ENCODE results near the gene MCF2L2.

The MCF2L2 gene

GRCh38 chr3:183308751-183309150, 119.7 kb downstream of the MCF2L2 start:
- TF ChIP-seq CTCF (IDR thresholded peaks at IDR 0.05; ENCODE audit: low read depth, low read length, missing control alignments), result no peak
- no peak for DNase-seq
- in situ Hi-C loops (cut with HindIII; ENCODE audit: low pct_ligation_motif_present, low sequenced_read_pairs), result no loop called here
- Histone ChIP-seq H3K27me3 (replicated peaks) (no peaks in the 10 kb centered on the region), H3K36me3 (replicated peaks) (no peaks in the 10 kb centered on the region), H3K27ac (no peak overlapping the region), H3K4me3 (ENCODE audit: low read depth, low read length) (no peak overlapping the region)

- Histone ChIP-seq H3K27ac (no peak overlapping the region), H3K4me3 (ENCODE audit: low read depth, low read length) (no peak overlapping the region), H3K36me3 (replicated peaks) (no peaks in the 10 kb centered on the region), H3K27me3 (replicated peaks) (no peaks in the 10 kb centered on the region)
- TF ChIP-seq CTCF (IDR thresholded peaks at IDR 0.05; ENCODE audit: low read depth, low read length, missing control alignments), result no peak
- in situ Hi-C loops (cut with HindIII; ENCODE audit: low pct_ligation_motif_present, low sequenced_read_pairs), result no loop called here
- DNase-seq, result no peak
These were observed 120.7 kb downstream of the MCF2L2 start for GRCh38 chr3:183307749-183308148.

- Histone ChIP-seq H3K27ac (no peak overlapping the region), H3K36me3 (replicated peaks) (no peaks in the 10 kb centered on the region), H3K4me3 (ENCODE audit: low read depth, low read length) (no peak overlapping the region), H3K27me3 (replicated peaks) (no peaks in the 10 kb centered on the region)
- DNase-seq, result peak; percentile 79
- in situ Hi-C loops (cut with HindIII; ENCODE audit: low pct_ligation_motif_present, low sequenced_read_pairs), result no loop called here
- no peak for TF ChIP-seq CTCF (IDR thresholded peaks at IDR 0.05; ENCODE audit: low read depth, low read length, missing control alignments)
These were observed 121.4 kb downstream of the MCF2L2 start for GRCh38 chr3:183306798-183307671.

GRCh38 chr3:183303690-183304089, 124.7 kb downstream of the MCF2L2 start:
- DNase-seq, result no peak
- Histone ChIP-seq H3K27ac (no peak overlapping the region), H3K4me3 (ENCODE audit: low read depth, low read length) (no peak overlapping the region), H3K36me3 (replicated peaks) (no peaks in the 10 kb centered on the region), H3K27me3 (replicated peaks) (no peaks in the 10 kb centered on the region)
- no peak for TF ChIP-seq CTCF (IDR thresholded peaks at IDR 0.05; ENCODE audit: low read depth, low read length, missing control alignments)
- in situ Hi-C loops (cut with HindIII; ENCODE audit: low pct_ligation_motif_present, low sequenced_read_pairs), result no loop called here

GRCh38 chr3:183301937-183302580, 126.4 kb downstream of the MCF2L2 start:
- DNase-seq, result no peak
- in situ Hi-C loops (cut with HindIII; ENCODE audit: low pct_ligation_motif_present, low sequenced_read_pairs), result no loop called here
- no peaks in the 10 kb centered on the region for H3K27me3 ChIP-seq (replicated peaks)
- H3K36me3 ChIP-seq (replicated peaks), result peaks cover 1% of the 10 kb centered on the region
- H3K27ac ChIP-seq, result peak overlapping the region; percentile 14
- no peak for TF ChIP-seq CTCF (IDR thresholded peaks at IDR 0.05; ENCODE audit: low read depth, low read length, missing control alignments)
- H3K4me3 ChIP-seq (ENCODE audit: low read depth, low read length), result no peak overlapping the region
